ENCODE data around the gene ARPC2. TPM values are rescaled to one million over a fixed set of nuclear protein-coding genes. Genes with fewer than 3 reads are reported as not detected.
A peak's percentile ranks its signal among the peaks of the same experiment; 100 is the strongest.

ARPC2 gene
- total RNA-seq, 2 experiments from 2014 or later: 708 to 729 TPM

DNA sequence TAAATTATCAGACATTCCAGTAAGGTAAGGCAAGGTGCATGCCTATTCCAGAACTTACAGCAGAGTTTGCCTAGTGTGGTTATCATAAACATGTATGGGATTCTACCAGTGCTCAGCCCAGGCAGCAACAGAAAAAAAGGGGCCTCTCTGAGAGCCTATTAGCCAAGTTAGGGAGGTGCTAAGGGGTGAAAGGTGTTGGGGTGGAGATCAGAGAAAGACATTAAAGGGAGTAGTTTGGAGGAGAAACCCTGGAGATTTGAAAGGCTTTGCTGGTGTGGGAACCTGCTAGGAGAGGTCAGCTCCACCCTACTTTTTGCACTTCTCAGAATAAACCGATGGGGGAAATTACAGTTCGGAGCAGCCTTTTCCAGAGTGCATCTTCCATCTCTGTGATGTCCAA, 2.9 kb downstream of the ARPC2 start:
- ChIA-PET CTCF (interaction anchor here (0.6 to 4.5 kb wide), 5 partner anchors 27 to 79 kb away, joined by 3 to 14 read pairs (median 5); partner anchors contain the start of genes AAMP and PNKD), POLR2A (interaction anchor here (0.5 to 1.2 kb wide), 4 partner anchors 13 to 176 kb away, joined by 3 to 4 read pairs (median 3); partner anchors contain the start of genes AAMP and PNKD)
- H3K27me3 Mint-ChIP-seq: no peaks in the 10 kb centered on the region
- H3K4me3 Mint-ChIP-seq: peak overlapping the region; percentile 100
- peak overlapping the region; percentile 94 for H3K27ac Mint-ChIP-seq
- H3K36me3 Mint-ChIP-seq (ENCODE audit: low read depth): peaks cover 68% of the 10 kb centered on the region
- peak; percentile 18 for DNase-seq
- no peaks in the 10 kb centered on the region for H3K9me3 Mint-ChIP-seq
- H3K4me1 Mint-ChIP-seq: peaks cover 72% of the 10 kb centered on the region

DNA sequence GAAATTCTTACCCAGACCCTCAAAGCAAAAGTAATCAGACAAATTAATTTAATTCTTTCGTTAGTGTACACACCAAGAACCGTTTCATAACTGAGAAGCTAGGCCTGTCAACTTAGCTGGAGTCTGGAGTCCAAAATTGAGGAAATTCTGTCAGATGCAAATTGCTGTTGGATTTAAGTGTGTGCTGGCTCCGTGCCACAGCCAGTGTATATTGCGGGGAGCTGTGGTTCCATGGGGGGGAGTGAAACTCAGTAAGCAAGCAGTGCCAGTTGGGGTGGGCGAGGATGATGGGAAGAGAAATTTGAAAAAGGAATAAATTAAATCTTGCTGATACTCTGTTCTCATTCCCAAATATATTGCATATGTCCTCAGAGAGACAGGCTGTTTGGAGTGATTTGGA, 4.0 kb downstream of the ARPC2 start:
- Mint-ChIP-seq H3K9me3 (no peaks in the 10 kb centered on the region), H3K27me3 (no peaks in the 10 kb centered on the region), H3K36me3 (ENCODE audit: low read depth) (peaks cover 78% of the 10 kb centered on the region), H3K27ac (peak overlapping the region; percentile 54), H3K4me3 (peak overlapping the region; percentile 100), H3K4me1 (peaks cover 80% of the 10 kb centered on the region)
- CTCF ChIA-PET: interaction anchor here (1.8 to 4.5 kb wide), 4 partner anchors 11 to 49 kb away, joined by 4 to 17 read pairs (median 10); partner anchors contain the start of genes AAMP and PNKD
- POLR2A ChIA-PET: interaction anchor here (1.1 to 1.2 kb wide), 2 partner anchors 9 to 49 kb away, joined by 3 to 7 read pairs; partner anchors contain the start of genes AAMP and PNKD
- DNase-seq: no peak

DNA sequence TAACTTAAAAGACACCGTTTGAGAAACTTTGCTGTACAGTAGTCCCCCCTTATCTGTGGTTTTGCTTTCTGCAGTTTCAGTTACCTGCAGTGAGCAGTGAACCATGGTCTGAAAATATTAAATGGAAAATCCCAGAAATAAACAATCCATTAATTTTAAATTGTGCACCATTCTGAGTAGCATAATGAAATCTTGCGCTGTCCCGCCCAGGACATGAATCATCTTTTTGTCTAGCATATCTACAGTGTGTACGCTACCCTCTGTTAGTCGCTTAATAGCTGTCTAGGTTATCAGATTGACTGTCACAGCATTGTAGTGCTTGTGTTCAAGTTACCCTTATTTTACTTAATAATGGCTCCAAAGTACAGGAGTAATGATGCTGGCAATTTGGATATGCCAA, 6.1 kb downstream of the ARPC2 start:
- Mint-ChIP-seq H3K4me1 (peaks cover 88% of the 10 kb centered on the region), H3K4me3 (peak overlapping the region; percentile 33), H3K27ac (no peak overlapping the region), H3K9me3 (no peaks in the 10 kb centered on the region), H3K27me3 (no peaks in the 10 kb centered on the region), H3K36me3 (ENCODE audit: low read depth) (peaks cover 90% of the 10 kb centered on the region)
- ChIA-PET CTCF (interaction anchor here (0.5 to 2.4 kb wide), 7 partner anchors 9 to 50 kb away, joined by 3 to 17 read pairs (median 3); no protein-coding TSS in a partner anchor), POLR2A (no interaction called here)
- no peak for DNase-seq

DNA sequence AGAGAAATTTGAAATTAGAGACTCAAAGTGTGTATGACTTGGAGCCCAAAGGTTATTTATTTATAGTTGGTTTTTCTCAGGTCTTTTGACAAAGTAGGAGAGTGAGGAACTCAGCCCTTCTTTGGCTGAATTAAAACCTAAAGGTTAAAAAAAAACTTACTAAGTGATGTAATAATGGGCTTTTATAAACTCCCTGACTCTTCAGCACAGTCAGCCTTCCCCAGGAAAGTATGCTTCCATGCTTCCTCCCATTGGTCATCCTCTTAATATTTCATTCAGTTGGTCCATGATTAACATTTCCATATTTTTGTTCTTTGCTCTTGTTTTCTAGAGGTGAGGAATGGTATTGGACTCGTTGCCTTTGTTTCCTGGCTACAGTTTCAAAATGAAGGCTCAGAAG, 7.2 kb downstream of the ARPC2 start:
- peaks cover 94% of the 10 kb centered on the region for H3K4me1 Mint-ChIP-seq

DNA sequence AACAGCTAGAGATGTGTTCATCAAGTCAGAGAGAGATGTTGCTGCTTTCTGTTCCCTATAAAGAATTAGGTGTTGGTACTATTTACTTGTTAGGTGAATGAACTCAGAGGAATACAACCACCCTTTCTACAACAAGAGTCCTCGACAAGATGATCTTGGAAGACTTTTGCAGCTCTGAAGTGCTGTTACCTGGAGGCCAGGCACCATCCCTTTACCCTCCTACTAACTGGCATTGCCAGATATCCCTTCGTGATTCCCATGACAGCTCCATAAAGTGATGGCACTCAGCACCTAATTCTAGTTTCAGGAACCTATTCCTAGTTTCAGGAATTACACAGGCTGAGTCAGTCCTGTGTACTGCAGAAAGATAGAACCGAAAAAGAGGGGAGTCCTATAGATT, 9.9 kb downstream of the ARPC2 start:
- DNase-seq: no peak
- no peak overlapping the region for H3K4me3 Mint-ChIP-seq
- H3K9me3 Mint-ChIP-seq: no peaks in the 10 kb centered on the region
- peak overlapping the region; percentile 85 for H3K27ac Mint-ChIP-seq
- H3K4me1 Mint-ChIP-seq: peaks cover 89% of the 10 kb centered on the region
- peaks cover 83% of the 10 kb centered on the region for H3K36me3 Mint-ChIP-seq (ENCODE audit: low read depth)
- no peaks in the 10 kb centered on the region for H3K27me3 Mint-ChIP-seq
- ChIA-PET POLR2A (interaction anchor here (0.7 kb wide), 1 partner anchor 153 kb away, joined by 5 read pairs; no protein-coding TSS in a partner anchor), CTCF (interaction anchor here (0.5 to 1.0 kb wide), 4 partner anchors 9 to 986 kb away, joined by 3 read pairs; no protein-coding TSS in a partner anchor)

More for the DNA sequence above, 7.2 kb downstream of the ARPC2 start:
- Mint-ChIP-seq H3K4me3 (peak overlapping the region; percentile 61), H3K27me3 (no peaks in the 10 kb centered on the region), H3K27ac (peak overlapping the region; percentile 72), H3K9me3 (no peaks in the 10 kb centered on the region), H3K36me3 (ENCODE audit: low read depth) (peaks cover 91% of the 10 kb centered on the region)
- no peak for DNase-seq
- CTCF ChIA-PET: interaction anchor here (0.6 to 1.2 kb wide), 4 partner anchors 10 to 71 kb away, joined by 3 to 5 read pairs (median 4); no protein-coding TSS in a partner anchor
- POLR2A ChIA-PET: no interaction called here

DNA sequence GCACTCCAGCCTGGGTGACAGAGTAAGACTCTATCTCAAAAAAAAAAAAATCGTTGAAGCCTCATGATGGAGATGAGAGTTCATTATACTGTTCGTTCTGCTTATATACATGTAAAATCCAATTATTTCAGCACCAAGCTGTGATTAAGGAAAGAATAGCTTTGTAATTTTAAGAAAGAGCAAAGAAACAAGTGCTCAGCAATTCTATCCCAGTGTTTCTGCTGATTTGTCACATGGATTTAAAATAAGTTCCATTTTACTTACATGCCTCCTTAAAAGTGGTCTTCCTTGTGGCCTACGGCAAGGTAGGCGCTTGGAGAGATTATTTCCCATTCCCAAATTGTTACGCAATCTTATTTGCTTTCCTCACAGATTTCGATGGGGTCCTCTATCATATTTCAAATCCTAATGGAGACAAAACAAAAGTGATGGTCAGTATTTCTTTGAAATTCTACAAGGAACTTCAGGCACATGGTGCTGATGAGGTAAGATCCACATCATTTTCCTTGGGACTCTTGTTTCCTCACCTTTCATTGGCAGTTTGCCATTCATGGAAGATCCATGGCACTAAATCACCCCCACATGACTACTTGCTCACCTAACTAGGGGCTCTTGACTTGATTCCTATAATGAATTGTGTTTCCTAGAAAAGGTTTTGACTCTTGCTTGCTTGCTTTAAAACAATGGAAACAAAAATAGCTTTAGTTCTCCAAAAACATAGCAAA, 11.5 kb downstream of the ARPC2 start:
- Mint-ChIP-seq H3K4me1 (peaks cover 78% of the 10 kb centered on the region), H3K9me3 (no peaks in the 10 kb centered on the region), H3K27me3 (no peaks in the 10 kb centered on the region), H3K27ac (peak overlapping the region; percentile 86), H3K4me3 (peak overlapping the region; percentile 37), H3K36me3 (ENCODE audit: low read depth) (peaks cover 84% of the 10 kb centered on the region)
- CTCF ChIA-PET: interaction anchor here (0.9 to 3.0 kb wide), 6 partner anchors 9 to 43 kb away, joined by 3 to 13 read pairs (median 6); no protein-coding TSS in a partner anchor
- POLR2A ChIA-PET: interaction anchor here (0.6 to 0.7 kb wide), 2 partner anchors 10 to 15 kb away, joined by 3 to 5 read pairs; no protein-coding TSS in a partner anchor
- no peak for DNase-seq

DNA sequence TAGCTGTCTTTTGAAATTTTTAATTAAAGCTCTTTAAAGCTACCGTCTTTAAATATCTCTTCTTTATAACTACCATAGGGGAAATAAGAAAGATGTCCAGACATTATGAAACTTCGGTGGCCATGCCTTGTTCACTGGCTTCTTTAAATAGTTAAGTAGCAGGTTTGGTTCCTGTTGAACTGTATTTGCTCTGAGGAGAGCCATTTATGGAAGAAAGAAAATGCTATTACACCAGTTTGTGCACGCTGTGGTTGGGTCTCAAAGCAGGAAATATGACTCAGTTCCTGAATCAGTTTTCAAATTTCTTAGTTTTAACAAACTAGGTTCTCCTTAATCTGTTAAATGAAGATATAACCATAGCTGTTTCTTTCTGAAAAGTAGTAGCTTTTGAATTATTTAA, 12.2 kb downstream of the ARPC2 start:
- Mint-ChIP-seq H3K9me3 (no peaks in the 10 kb centered on the region), H3K4me1 (peaks cover 75% of the 10 kb centered on the region), H3K4me3 (peak overlapping the region; percentile 37), H3K27ac (peak overlapping the region; percentile 86), H3K36me3 (ENCODE audit: low read depth) (peaks cover 84% of the 10 kb centered on the region), H3K27me3 (no peaks in the 10 kb centered on the region)
- POLR2A ChIA-PET: interaction anchor here (0.7 to 1.4 kb wide), 3 partner anchors 8 to 13 kb away, joined by 3 to 7 read pairs (median 3); no protein-coding TSS in a partner anchor
- CTCF ChIA-PET: interaction anchor here (0.6 to 3.0 kb wide), 11 partner anchors 10 to 1163 kb away, joined by 3 to 13 read pairs (median 6); no protein-coding TSS in a partner anchor
- peak; percentile 71 for DNase-seq

DNA sequence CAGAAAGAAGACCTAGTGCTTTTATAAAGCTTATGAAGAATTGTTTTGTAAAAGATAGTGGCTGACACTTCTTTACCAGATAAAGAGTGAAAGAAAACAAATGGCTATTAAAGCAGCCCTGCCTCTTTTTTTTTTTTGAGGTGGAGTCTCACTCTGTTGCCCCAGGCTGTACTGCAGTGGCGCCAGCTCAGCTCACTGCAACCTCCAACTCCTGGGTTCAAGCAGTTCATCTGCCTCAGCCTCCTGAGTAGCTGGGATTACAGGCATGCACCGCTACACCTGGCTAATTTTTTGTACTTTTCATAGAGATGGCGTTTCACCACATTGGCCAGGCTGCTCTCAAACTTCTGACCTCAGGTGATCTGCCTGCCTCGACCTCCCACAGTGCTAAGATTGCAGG, 12.9 kb downstream of the ARPC2 start:
- no peaks in the 10 kb centered on the region for H3K27me3 Mint-ChIP-seq

DNA sequence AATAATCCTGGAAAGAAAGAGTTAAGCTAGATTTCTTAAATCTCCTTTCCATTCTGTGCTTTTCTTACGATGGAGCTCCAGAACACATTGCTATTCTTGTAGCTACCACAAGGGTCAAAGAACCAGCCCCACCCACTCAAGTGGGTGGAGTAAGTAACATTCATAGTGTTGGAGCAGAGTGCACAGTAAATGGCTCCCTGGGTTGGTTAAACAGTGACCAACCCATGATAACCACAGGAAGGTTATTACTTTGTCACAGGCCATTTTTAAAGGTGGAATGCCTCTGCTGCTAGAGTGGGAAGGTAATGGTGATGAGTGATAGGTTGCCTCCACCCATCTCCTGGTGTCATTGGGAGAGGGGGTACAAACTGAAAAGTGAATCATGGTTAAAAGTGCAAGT, 13.9 kb downstream of the ARPC2 start:
- no peaks in the 10 kb centered on the region for H3K27me3 Mint-ChIP-seq

More for the DNA sequence above, 12.9 kb downstream of the ARPC2 start:
- CTCF ChIA-PET: interaction anchor here (0.7 to 3.0 kb wide), 12 partner anchors 11 to 647 kb away, joined by 3 to 13 read pairs (median 5); partner anchors contain the start of gene CXCR1
- H3K4me3 Mint-ChIP-seq: peak overlapping the region; percentile 7
- H3K27ac Mint-ChIP-seq: peak overlapping the region; percentile 84
- H3K9me3 Mint-ChIP-seq: no peaks in the 10 kb centered on the region
- peaks cover 84% of the 10 kb centered on the region for H3K36me3 Mint-ChIP-seq (ENCODE audit: low read depth)
- DNase-seq: no peak
- POLR2A ChIA-PET: interaction anchor here (0.8 to 1.4 kb wide), 2 partner anchors 9 to 14 kb away, joined by 3 to 7 read pairs; no protein-coding TSS in a partner anchor
- peaks cover 68% of the 10 kb centered on the region for H3K4me1 Mint-ChIP-seq

DNA sequence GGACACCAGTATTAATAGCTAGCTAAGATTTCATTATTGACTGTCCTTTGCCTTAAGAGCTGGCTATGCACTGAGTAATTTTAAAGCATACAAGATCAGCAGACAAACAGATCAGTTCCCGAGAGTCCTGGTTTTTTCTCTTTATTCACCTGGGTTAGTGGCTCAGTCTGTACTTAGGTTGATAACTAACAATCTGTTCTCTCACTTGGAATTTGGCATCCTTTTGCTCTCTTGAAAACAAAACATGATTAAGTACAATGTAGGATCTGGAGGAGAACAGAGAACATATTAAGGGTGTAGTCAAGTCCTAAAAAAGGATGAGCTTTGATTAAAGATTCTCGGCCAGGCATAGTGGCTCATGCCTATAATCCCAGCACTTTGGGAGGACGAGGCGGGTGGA, 16.6 kb downstream of the ARPC2 start:
- Mint-ChIP-seq H3K4me1 (peaks cover 35% of the 10 kb centered on the region), H3K9me3 (no peaks in the 10 kb centered on the region), H3K27me3 (no peaks in the 10 kb centered on the region), H3K4me3 (no peak overlapping the region), H3K27ac (peak overlapping the region; percentile 20), H3K36me3 (ENCODE audit: low read depth) (peaks cover 79% of the 10 kb centered on the region)
- ChIA-PET CTCF (interaction anchor here (1.2 to 1.8 kb wide), 5 partner anchors 10 to 46 kb away, joined by 3 to 7 read pairs (median 3); no protein-coding TSS in a partner anchor), POLR2A (interaction anchor here (0.7 kb wide), 1 partner anchor 854 kb away, joined by 4 read pairs; no protein-coding TSS in a partner anchor)
- no peak for DNase-seq

More for the DNA sequence above, 13.9 kb downstream of the ARPC2 start:
- DNase-seq: peak; percentile 38
- POLR2A ChIA-PET: interaction anchor here (0.6 to 1.4 kb wide), 3 partner anchors 10 to 61 kb away, joined by 4 to 7 read pairs (median 5); no protein-coding TSS in a partner anchor
- CTCF ChIA-PET: interaction anchor here (0.5 to 3.0 kb wide), 11 partner anchors 9 to 646 kb away, joined by 3 to 17 read pairs (median 8); partner anchors contain the start of gene CXCR1
- Mint-ChIP-seq H3K4me3 (peak overlapping the region; percentile 7), H3K4me1 (peaks cover 58% of the 10 kb centered on the region), H3K36me3 (ENCODE audit: low read depth) (peaks cover 82% of the 10 kb centered on the region), H3K27ac (peak overlapping the region; percentile 84), H3K9me3 (no peaks in the 10 kb centered on the region)

DNA sequence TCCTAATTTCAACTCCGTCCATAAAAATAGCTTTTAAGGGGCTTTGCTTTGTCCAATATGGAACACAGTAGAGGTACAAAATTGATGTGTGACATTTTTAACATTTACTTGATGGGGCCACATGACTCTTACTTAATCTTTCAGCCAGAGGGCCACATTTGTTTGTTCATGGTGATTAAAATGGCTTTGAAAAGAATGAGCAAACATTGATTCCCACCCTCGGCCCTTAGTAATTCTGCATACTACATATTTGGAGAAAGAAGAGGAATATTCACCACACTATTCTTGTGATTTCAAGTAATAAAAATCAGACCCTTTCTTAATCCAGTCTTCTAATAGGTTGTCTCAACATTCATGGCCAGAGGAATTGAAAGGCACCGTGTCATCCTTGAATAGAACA, 17.5 kb downstream of the ARPC2 start:
- no peak for DNase-seq
- H3K36me3 Mint-ChIP-seq (ENCODE audit: low read depth): peaks cover 80% of the 10 kb centered on the region
- peaks cover 31% of the 10 kb centered on the region for H3K4me1 Mint-ChIP-seq
- H3K27ac Mint-ChIP-seq: no peak overlapping the region
- ChIA-PET POLR2A (no interaction called here), CTCF (interaction anchor here (0.9 to 2.6 kb wide), 5 partner anchors 9 to 23 kb away, joined by 3 to 9 read pairs (median 3); no protein-coding TSS in a partner anchor)
- H3K4me3 Mint-ChIP-seq: no peak overlapping the region
- no peaks in the 10 kb centered on the region for H3K27me3 Mint-ChIP-seq
- H3K9me3 Mint-ChIP-seq: no peaks in the 10 kb centered on the region

DNA sequence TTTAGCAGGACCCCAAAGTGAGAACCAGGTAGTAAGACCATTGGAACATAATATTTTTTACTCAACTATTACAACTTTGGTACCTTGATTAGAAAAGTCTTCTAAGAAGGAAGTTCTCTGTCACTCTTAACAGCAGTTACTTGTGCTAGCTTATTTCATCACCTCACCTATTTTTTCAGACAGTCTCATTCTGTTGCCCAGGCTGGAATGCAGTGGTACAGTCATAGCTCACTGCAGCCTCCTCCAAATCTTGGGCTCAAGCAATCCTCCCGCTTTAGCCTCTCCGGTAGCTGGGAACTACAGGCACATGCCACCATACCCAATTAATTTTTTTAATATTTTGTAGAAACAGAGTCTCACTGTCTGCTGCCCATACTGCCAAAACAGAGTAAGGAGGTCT, 18.0 kb downstream of the ARPC2 start:
- peaks cover 85% of the 10 kb centered on the region for H3K36me3 Mint-ChIP-seq (ENCODE audit: low read depth)
- no peak overlapping the region for H3K27ac Mint-ChIP-seq
- no peak overlapping the region for H3K4me3 Mint-ChIP-seq
- ChIA-PET CTCF (interaction anchor here (0.9 to 2.6 kb wide), 3 partner anchors 9 to 22 kb away, joined by 3 to 9 read pairs (median 3); no protein-coding TSS in a partner anchor), POLR2A (no interaction called here)
- H3K9me3 Mint-ChIP-seq: no peaks in the 10 kb centered on the region
- no peak for DNase-seq
- H3K4me1 Mint-ChIP-seq: peaks cover 28% of the 10 kb centered on the region
- no peaks in the 10 kb centered on the region for H3K27me3 Mint-ChIP-seq
